ENCODE data around the gene CEP78.

DNA sequence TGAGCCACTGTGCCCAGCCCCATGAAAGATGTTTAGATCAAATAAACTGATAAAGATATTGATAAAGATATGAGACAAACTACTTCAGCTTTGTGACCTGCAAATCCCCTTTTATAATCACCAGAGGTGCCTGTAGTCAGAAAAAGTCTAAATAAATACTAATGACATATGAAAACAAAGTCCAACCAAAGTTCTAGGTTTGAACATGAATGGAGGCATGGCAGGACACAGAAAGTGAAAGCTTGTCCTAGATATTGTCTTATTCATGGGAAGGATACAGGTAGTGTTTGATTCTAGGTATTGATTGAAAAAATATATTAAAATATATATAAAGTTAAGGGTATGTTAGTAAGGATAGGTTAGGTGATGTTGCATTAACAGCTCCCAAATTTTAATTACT lies 36.4 kb downstream of the CEP78 start:
- TF ChIP-seq, protein P1, sequence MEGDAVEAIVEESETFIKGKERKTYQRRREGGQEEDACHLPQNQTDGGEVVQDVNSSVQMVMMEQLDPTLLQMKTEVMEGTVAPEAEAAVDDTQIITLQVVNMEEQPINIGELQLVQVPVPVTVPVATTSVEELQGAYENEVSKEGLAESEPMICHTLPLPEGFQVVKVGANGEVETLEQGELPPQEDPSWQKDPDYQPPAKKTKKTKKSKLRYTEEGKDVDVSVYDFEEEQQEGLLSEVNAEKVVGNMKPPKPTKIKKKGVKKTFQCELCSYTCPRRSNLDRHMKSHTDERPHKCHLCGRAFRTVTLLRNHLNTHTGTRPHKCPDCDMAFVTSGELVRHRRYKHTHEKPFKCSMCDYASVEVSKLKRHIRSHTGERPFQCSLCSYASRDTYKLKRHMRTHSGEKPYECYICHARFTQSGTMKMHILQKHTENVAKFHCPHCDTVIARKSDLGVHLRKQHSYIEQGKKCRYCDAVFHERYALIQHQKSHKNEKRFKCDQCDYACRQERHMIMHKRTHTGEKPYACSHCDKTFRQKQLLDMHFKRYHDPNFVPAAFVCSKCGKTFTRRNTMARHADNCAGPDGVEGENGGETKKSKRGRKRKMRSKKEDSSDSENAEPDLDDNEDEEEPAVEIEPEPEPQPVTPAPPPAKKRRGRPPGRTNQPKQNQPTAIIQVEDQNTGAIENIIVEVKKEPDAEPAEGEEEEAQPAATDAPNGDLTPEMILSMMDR (IDR thresholded peaks at IDR 0.05) = no peak
- TF ChIP-seq POLR2A (IDR thresholded peaks at IDR 0.05) = no peak

Data from right lobe of liver (tissue), 4 donors.